Suprapubic skin (tissue), 4 donors: ENCODE data around the gene TXNDC17.
"Not testable (repeated sequence)": the region's sequence is repeated elsewhere in the genome, so short reads cannot be mapped to it uniquely, and the experiment has no call there.

Experiments
- POLR2A ChIP-seq, 2 donors: fragments of 450-650 bp; IDR thresholded peaks; one replicate each; pipeline ENCODE4 v1.6.1; 2017; ENCODE audit warnings: antibody characterized with exemption in 2 of 2, mild to moderate bottlenecking in 2 of 2, moderate library complexity in 2 of 2
- POLR2AphosphoS5 ChIP-seq, 3 donors: sonication (generic); formaldehyde crosslinking; IDR thresholded peaks; one replicate each; pipeline ENCODE4 v1.6.1; 2017; ENCODE audit warnings: antibody characterized with exemption in 3 of 3
- TF ChIP-seq, protein P1 (sequence below), 2 donors: fragments of 200-600 bp in 1 of 2; fragments of 450-650 bp in 1 of 2; sonication (generic) in 1 of 2; IDR thresholded peaks; one replicate each; pipeline ENCODE4 v1.5.1; 2016 to 2019; ENCODE audit warnings: antibody characterized with exemption in 2 of 2, mild to moderate bottlenecking in 1 of 2, moderate library complexity in 1 of 2

DNA sequence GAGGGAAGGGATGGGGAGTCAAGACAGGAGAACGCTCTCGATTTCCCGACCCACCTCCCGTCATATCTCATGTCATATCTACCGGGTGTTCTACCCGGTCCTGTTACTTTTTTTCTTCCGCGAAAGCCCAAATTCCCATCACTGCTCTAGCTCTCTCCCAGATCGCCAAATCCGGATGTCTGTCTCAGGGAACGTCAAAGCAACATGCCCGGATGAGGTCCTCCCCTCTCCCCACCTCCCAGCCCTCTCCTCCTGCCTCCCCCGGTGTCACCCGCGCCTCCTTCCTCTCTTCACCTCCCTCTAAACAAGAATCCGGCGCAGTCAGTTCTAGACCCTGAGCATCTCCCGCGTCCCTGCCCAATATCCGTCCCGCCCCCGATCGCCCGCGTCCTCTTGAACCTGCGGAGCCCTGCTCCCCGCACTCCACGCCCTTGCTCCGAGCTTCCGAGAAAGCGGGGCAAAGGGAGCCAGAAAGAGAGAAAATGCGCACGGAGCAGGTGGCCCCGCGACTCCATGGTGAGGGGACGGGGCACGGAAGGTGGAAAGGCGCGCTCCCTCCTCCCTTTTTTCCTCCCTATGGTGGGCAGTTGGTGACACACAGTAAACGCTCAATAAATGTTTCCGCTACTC, 15.0 kb downstream of the TXNDC17 start:
- TF ChIP-seq, protein P1, sequence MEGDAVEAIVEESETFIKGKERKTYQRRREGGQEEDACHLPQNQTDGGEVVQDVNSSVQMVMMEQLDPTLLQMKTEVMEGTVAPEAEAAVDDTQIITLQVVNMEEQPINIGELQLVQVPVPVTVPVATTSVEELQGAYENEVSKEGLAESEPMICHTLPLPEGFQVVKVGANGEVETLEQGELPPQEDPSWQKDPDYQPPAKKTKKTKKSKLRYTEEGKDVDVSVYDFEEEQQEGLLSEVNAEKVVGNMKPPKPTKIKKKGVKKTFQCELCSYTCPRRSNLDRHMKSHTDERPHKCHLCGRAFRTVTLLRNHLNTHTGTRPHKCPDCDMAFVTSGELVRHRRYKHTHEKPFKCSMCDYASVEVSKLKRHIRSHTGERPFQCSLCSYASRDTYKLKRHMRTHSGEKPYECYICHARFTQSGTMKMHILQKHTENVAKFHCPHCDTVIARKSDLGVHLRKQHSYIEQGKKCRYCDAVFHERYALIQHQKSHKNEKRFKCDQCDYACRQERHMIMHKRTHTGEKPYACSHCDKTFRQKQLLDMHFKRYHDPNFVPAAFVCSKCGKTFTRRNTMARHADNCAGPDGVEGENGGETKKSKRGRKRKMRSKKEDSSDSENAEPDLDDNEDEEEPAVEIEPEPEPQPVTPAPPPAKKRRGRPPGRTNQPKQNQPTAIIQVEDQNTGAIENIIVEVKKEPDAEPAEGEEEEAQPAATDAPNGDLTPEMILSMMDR (IDR thresholded peaks at IDR 0.05), result not testable (repeated sequence)
- not testable (repeated sequence) for TF ChIP-seq POLR2A, POLR2AphosphoS5 (IDR thresholded peaks at IDR 0.05)
